ENCODE results near the gene TMEM184A.

DNA sequence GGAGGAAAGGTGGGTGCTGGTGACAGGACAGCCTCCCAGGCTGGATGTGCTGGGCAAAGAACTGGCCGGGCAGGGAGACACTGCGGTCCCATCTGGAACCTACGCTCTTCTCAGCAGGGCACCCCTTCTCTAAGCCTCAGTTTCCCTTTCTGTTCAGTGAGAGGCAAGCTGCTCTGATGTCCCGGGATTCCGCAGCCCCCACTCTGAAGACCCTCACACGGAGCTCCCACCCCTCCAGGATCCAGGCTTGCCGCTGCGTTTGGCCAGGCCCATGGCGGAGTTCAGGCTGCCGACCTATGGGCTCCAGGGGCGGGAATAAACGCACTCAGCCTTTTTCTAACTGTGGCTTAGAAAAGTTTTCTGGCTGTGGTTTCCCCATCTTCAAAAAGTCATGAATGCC is 41.6 kb downstream of the TMEM184A start:
- TF ChIP-seq, protein P1, sequence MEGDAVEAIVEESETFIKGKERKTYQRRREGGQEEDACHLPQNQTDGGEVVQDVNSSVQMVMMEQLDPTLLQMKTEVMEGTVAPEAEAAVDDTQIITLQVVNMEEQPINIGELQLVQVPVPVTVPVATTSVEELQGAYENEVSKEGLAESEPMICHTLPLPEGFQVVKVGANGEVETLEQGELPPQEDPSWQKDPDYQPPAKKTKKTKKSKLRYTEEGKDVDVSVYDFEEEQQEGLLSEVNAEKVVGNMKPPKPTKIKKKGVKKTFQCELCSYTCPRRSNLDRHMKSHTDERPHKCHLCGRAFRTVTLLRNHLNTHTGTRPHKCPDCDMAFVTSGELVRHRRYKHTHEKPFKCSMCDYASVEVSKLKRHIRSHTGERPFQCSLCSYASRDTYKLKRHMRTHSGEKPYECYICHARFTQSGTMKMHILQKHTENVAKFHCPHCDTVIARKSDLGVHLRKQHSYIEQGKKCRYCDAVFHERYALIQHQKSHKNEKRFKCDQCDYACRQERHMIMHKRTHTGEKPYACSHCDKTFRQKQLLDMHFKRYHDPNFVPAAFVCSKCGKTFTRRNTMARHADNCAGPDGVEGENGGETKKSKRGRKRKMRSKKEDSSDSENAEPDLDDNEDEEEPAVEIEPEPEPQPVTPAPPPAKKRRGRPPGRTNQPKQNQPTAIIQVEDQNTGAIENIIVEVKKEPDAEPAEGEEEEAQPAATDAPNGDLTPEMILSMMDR (IDR thresholded peaks at IDR 0.05) = no peak
- TF ChIP-seq POLR2A (IDR thresholded peaks at IDR 0.05) (no peak), EP300 (IDR thresholded peaks at IDR 0.05) (no peak)
